Suprapubic skin (tissue), 4 donors: ENCODE data around the gene SIGLEC8. TPM values are rescaled to one million over a fixed set of nuclear protein-coding genes. Genes with fewer than 3 reads are reported as not detected.

Source experiments
- DNase-seq, 2 donors: peaks; one replicate each; pipeline ENCODE4 v3.0.0-alpha.2; 2019; ENCODE audit warnings: low spot score in 2 of 2
- H3K27ac ChIP-seq: fragments of 200-600 bp; sonication (generic); one replicate; pipeline ENCODE4 v1.5.1; 2019
- H3K27me3 ChIP-seq: fragments of 200-600 bp; sonication (generic); one replicate; pipeline ENCODE4 v1.5.1; 2019
- H3K36me3 ChIP-seq: fragments of 200-600 bp; sonication (generic); one replicate; pipeline ENCODE4 v1.5.1; 2019
- H3K4me1 ChIP-seq: fragments of 200-600 bp; sonication (generic); one replicate; pipeline ENCODE4 v1.5.1; 2019
- H3K4me3 ChIP-seq: fragments of 200-600 bp; sonication (generic); one replicate; pipeline ENCODE4 v1.5.1; 2019; ENCODE audit warnings: mild to moderate bottlenecking
- H3K9me3 ChIP-seq: fragments of 200-600 bp; sonication (generic); one replicate; pipeline ENCODE4 v1.5.1; 2019
- EP300 ChIP-seq: sonication (generic); formaldehyde crosslinking; IDR thresholded peaks from one replicate; pipeline ENCODE4 v1.6.1; 2017; ENCODE audit warnings: antibody characterized with exemption
- POLR2A ChIP-seq, 2 donors: fragments of 450-650 bp; IDR thresholded peaks; one replicate each; pipeline ENCODE4 v1.6.1; 2017; ENCODE audit warnings: antibody characterized with exemption in 2 of 2, mild to moderate bottlenecking in 2 of 2, moderate library complexity in 2 of 2
- POLR2AphosphoS5 ChIP-seq, 3 donors: sonication (generic); formaldehyde crosslinking; IDR thresholded peaks; one replicate each; pipeline ENCODE4 v1.6.1; 2017; ENCODE audit warnings: antibody characterized with exemption in 3 of 3
- WGBS: methylation state at CpG from one replicate; pipeline ENCODE4 v1.1.5; 2018; 5-methylcytosine and 5-hydroxymethylcytosine counted together
- total RNA-seq, 4 donors: library from RNA; depleted of rRNA; stranded (reverse); fragments of >200 nt; gene quantifications; one replicate each; pipeline ENCODE4 v1.1.0, GENCODE V29; 2016
- TF ChIP-seq, protein P1 (sequence below), 2 donors: fragments of 200-600 bp in 1 of 2; fragments of 450-650 bp in 1 of 2; sonication (generic) in 1 of 2; IDR thresholded peaks; one replicate each; pipeline ENCODE4 v1.5.1; 2016 to 2019; ENCODE audit warnings: antibody characterized with exemption in 2 of 2, mild to moderate bottlenecking in 1 of 2, moderate library complexity in 1 of 2

SIGLEC8 gene
- total RNA-seq, 4 donors from 2014 or later: 0.21 to 1.0 TPM; not detected in 2

DNA sequence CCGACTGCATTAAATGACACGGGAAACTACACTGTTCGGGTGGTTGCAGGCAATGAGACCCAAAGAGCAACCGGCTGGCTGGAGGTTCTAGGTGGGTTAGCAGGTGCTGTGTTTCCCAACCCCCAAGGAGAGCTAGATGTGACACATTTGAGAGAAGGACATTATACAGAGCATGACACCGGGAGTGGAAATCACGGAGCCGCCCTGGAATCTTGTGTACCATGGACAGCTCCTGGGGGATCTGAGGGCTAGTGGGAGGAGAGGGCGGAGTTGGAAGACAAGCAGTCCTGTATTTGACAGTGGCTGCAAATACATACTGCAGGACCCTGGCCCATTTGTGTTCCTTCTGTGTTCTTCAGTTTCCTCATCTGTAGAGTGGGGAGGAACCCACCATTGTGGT is 22.3 kb upstream of the SIGLEC8 start:
- Histone ChIP-seq H3K9me3 (no peaks in the 10 kb centered on the region), H3K27ac (no peak overlapping the region), H3K4me3 (no peak overlapping the region), H3K36me3 (no peaks in the 10 kb centered on the region), H3K27me3 (peaks cover 30% of the 10 kb centered on the region), H3K4me1 (no peaks in the 10 kb centered on the region)
- WGBS: 42% methylated on average over 8 of the region's 8 CpGs
- DNase-seq: no peak
- TF ChIP-seq EP300 (no peak), POLR2A (IDR thresholded peaks at IDR 0.05) (no peak), POLR2AphosphoS5 (IDR thresholded peaks at IDR 0.05) (no peak)
- TF ChIP-seq, protein P1, sequence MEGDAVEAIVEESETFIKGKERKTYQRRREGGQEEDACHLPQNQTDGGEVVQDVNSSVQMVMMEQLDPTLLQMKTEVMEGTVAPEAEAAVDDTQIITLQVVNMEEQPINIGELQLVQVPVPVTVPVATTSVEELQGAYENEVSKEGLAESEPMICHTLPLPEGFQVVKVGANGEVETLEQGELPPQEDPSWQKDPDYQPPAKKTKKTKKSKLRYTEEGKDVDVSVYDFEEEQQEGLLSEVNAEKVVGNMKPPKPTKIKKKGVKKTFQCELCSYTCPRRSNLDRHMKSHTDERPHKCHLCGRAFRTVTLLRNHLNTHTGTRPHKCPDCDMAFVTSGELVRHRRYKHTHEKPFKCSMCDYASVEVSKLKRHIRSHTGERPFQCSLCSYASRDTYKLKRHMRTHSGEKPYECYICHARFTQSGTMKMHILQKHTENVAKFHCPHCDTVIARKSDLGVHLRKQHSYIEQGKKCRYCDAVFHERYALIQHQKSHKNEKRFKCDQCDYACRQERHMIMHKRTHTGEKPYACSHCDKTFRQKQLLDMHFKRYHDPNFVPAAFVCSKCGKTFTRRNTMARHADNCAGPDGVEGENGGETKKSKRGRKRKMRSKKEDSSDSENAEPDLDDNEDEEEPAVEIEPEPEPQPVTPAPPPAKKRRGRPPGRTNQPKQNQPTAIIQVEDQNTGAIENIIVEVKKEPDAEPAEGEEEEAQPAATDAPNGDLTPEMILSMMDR (IDR thresholded peaks at IDR 0.05): no peak

DNA sequence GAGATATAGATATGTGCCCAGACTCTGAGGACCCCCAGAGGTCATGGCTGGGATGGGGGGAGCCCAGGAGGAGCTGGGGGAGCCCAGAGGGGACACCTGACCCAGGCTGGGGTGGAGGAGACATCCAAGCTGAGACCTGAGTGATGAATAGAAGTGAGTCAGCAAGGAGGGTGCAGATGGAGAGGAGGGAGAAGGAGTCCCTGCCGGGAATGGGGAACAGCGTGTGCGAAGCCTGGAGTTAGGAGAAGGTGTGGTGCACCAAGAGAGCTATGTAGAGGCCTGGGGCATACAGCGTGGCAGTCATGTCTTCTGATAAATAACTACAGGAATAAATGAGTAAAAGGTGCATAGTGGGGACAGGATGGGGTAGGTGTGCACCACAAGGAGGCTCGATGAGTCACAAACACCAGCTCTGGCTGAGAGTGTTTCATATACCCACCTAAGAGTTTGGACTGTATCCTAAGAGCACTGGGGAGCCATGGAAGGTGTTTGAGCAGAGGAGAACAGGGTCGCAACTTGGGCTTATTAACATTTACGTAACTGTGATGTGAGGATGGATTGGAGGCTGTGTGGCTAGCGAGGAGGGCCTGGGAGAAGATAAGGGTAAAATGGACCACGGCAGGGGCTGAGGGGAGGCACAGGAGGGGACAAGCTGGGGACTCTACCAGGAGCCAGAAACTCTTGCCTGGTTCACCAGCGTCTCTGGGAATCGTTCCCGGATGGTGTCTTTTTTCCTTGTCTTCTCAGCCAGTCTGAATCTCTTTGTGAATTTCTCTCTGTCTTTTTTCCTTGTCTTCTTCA is 21.5 kb upstream of the SIGLEC8 start:
- Histone ChIP-seq H3K27me3 (peaks cover 32% of the 10 kb centered on the region), H3K4me1 (no peaks in the 10 kb centered on the region), H3K36me3 (no peaks in the 10 kb centered on the region), H3K4me3 (no peak overlapping the region), H3K27ac (no peak overlapping the region), H3K9me3 (no peaks in the 10 kb centered on the region)
- 80% methylated on average over 12 of the region's 12 CpGs for WGBS
- TF ChIP-seq POLR2A (IDR thresholded peaks at IDR 0.05) (no peak), POLR2AphosphoS5 (IDR thresholded peaks at IDR 0.05) (no peak), EP300 (no peak)
- TF ChIP-seq, protein P1 (IDR thresholded peaks at IDR 0.05): no peak
- DNase-seq: peak in 1 of 2 donors; percentile 3

DNA sequence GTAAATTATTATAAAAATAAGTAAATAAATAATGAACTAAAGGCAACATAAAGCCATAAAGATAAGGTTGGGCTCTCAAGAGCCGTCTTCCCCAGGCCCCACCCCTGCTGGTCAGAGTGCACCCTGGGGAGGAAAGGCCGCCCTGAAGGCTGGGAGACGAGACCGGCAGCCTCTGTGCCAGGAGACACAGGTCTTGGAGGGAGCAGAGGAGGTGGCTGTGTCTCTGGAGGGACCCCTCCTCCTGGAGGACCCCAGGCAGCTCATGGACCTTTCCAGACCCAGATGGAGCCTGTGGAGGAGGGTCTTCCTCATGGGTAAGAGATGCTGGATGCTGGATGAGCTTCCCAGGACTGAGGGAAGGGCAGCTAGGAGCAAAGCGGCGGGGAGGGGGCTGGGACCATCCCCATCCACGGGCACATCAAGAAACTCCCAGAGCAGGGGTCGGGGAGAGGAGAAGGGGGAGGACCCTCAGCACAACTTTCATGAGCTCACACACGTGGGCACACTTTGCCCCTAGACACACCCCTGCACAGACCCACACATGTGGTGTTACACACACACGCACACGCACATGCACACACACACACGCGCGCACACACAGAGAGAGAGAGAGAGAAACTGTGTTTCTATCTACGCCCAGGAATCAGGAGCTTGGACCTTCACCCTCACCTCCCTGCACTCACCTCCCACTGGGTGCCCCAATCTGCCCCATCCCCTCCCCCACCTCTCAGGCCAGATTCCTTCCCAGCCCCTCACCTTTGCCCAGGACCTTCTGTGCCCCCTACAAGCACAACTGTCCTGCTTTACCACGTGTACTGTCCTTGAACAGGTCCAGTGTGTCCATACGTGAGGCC is 20.4 kb upstream of the SIGLEC8 start, which contains the start of gene CEACAM18:
Gene CEACAM18 (plus strand): TSS at position 159 of the 854 bp plus-strand sequence.
- Histone ChIP-seq H3K27ac (no peak within 1 kb of the TSS), H3K36me3 (no peaks in the 10 kb centered on the region), H3K4me1 (no peaks in the 10 kb centered on the region), H3K9me3 (no peaks in the 10 kb centered on the region), H3K27me3 (peaks cover 41% of the 10 kb centered on the region), H3K4me3 (no peak within 1 kb of the TSS)
- peak in 1 of 2 donors; percentile 58 for DNase-seq
- 64% methylated on average over 17 of the region's 17 CpGs for WGBS
- TF ChIP-seq POLR2AphosphoS5 (IDR thresholded peaks at IDR 0.05) (no peak), EP300 (no peak), POLR2A (IDR thresholded peaks at IDR 0.05) (no peak)
- TF ChIP-seq, protein P1 (IDR thresholded peaks at IDR 0.05): no peak

DNA sequence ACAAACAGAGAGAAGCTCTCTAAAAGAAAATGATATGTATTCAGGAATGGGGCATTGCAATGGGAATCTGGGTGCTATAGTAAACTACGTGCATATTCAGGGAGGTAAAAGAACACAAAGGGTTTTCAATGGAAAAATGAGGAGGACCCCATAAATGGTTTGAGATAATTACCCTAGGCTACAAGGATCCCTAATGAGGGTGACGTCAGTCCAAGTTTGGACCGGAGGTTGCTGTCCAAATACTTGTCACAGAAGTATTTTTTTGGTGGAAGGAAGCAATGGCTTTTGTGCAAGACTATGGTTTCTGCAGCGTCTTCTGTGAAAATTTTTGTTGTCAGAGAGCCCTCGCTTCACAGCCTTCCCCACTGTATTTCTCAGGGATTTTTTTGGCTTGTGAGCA is 19.1 kb upstream of the SIGLEC8 start:
- Histone ChIP-seq H3K9me3 (no peaks in the 10 kb centered on the region), H3K4me3 (no peak overlapping the region), H3K27me3 (peaks cover 42% of the 10 kb centered on the region), H3K4me1 (no peaks in the 10 kb centered on the region), H3K36me3 (no peaks in the 10 kb centered on the region), H3K27ac (no peak overlapping the region)
- DNase-seq: peak in 1 of 2 donors; percentile 34
- TF ChIP-seq POLR2AphosphoS5 (IDR thresholded peaks at IDR 0.05): no peak
- TF ChIP-seq EP300: no peak
- TF ChIP-seq, protein P1 (IDR thresholded peaks at IDR 0.05): no peak
- TF ChIP-seq POLR2A (IDR thresholded peaks at IDR 0.05): no peak
- 74% methylated on average over 5 of the region's 5 CpGs for WGBS

DNA sequence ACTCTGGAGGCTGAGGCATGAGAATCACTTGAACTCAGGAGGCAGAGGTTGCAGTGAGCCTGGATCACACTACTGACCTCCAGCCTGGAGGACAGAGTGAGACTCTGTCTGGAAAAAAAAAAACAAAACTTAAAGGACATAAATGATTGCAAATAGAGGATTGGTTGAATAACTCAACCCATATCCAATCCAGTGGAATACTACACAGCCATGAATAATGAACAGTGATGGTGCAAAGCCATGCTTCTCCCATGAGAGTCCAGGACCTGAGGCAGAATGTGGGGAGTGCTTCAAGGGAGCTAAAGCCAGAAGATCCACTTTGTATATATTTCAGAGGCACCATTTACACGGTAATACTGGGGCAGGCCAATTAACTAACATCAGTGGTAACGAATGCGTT is 17.9 kb upstream of the SIGLEC8 start:
- 93% methylated on average over 3 of the region's 3 CpGs for WGBS
- peaks cover 48% of the 10 kb centered on the region for H3K27me3 ChIP-seq
- TF ChIP-seq POLR2A (IDR thresholded peaks at IDR 0.05): no peak
- no peak for TF ChIP-seq EP300
- TF ChIP-seq, protein P1 (IDR thresholded peaks at IDR 0.05): no peak
- TF ChIP-seq POLR2AphosphoS5 (IDR thresholded peaks at IDR 0.05): no peak

More for the DNA sequence above, 17.9 kb upstream of the SIGLEC8 start:
- H3K9me3 ChIP-seq: no peaks in the 10 kb centered on the region
- H3K4me3 ChIP-seq: no peak overlapping the region
- no peaks in the 10 kb centered on the region for H3K36me3 ChIP-seq
- H3K27ac ChIP-seq: no peak overlapping the region
- no peaks in the 10 kb centered on the region for H3K4me1 ChIP-seq
- DNase-seq: no peak
